ENCODE measurements around the gene TCP1. TPM values are rescaled to one million over a fixed set of nuclear protein-coding genes. Genes with fewer than 3 reads are reported as not detected.
"Not testable (repeated sequence)": the region's sequence is repeated elsewhere in the genome, so short reads cannot be mapped to it uniquely, and the experiment has no call there.

The TCP1 gene
- total RNA-seq, 4 donors from 2014 or later: 98.5 to 155 (median 129) TPM

DNA sequence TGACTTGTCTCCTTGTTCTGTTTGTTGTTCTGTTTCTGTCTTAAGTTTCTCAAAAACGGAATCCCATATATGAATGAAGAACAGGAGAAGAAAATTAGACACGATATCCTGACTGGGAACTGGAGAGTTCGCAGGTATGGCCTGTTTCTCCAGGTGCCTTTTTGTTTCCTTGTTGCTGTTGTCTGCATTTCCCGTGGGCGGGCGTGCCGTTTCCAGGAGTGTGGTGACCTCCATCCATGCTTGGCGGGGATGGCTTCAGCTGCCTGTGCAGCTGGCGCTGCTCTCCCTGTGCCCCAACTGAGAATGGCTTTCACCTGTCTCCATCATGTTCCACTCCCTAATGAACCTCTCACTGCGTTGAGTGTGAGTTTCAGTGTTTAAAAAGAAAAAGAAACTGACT is 15.1 kb upstream of the TCP1 start:
- TF ChIP-seq POLR2A (IDR thresholded peaks at IDR 0.05): no peak
- TF ChIP-seq, protein P1, sequence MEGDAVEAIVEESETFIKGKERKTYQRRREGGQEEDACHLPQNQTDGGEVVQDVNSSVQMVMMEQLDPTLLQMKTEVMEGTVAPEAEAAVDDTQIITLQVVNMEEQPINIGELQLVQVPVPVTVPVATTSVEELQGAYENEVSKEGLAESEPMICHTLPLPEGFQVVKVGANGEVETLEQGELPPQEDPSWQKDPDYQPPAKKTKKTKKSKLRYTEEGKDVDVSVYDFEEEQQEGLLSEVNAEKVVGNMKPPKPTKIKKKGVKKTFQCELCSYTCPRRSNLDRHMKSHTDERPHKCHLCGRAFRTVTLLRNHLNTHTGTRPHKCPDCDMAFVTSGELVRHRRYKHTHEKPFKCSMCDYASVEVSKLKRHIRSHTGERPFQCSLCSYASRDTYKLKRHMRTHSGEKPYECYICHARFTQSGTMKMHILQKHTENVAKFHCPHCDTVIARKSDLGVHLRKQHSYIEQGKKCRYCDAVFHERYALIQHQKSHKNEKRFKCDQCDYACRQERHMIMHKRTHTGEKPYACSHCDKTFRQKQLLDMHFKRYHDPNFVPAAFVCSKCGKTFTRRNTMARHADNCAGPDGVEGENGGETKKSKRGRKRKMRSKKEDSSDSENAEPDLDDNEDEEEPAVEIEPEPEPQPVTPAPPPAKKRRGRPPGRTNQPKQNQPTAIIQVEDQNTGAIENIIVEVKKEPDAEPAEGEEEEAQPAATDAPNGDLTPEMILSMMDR (IDR thresholded peaks at IDR 0.05): no peak
- DNase-seq (ENCODE audit: low spot score in 2 of 2): no peak
- 81 to 83% methylated on average over 10 of the region's 10 CpGs for WGBS, 2 donors
- no peak overlapping the region for H3K4me3 ChIP-seq (ENCODE audit: low read depth, poor library complexity, severe bottlenecking)
- intact Hi-C loops (cut with DNase I; ENCODE audit: low total_unique reads): no loop called here

DNA sequence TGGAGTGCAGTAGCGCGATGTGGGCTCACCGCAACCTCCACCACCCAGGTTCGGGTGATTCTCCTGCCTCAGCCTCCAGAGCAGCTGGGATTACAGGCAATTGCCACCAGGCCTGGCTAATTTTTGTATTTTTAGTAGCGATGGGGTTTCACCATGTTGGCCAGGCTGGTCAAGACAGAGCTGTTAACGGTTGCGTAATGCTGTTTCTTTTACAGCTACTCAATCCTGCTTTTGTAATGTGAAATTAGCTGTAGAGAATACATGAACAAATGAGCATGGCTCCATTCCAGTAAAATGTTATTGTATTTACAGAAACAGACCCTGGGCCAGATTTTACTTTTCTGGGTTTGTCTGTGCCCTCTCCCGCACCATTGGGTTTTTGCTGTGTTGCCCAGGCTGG is 12.5 kb upstream of the TCP1 start:
- H3K4me3 ChIP-seq (ENCODE audit: low read depth, poor library complexity, severe bottlenecking): no peak overlapping the region
- intact Hi-C loops (cut with DNase I; ENCODE audit: low total_unique reads): no loop called here
- TF ChIP-seq, protein P1 (IDR thresholded peaks at IDR 0.05): no peak
- TF ChIP-seq POLR2A (IDR thresholded peaks at IDR 0.05): no peak
- 79 to 94% methylated on average over 8 of the region's 8 CpGs for WGBS, 2 donors
- DNase-seq (ENCODE audit: low spot score in 2 of 2): no peak

DNA sequence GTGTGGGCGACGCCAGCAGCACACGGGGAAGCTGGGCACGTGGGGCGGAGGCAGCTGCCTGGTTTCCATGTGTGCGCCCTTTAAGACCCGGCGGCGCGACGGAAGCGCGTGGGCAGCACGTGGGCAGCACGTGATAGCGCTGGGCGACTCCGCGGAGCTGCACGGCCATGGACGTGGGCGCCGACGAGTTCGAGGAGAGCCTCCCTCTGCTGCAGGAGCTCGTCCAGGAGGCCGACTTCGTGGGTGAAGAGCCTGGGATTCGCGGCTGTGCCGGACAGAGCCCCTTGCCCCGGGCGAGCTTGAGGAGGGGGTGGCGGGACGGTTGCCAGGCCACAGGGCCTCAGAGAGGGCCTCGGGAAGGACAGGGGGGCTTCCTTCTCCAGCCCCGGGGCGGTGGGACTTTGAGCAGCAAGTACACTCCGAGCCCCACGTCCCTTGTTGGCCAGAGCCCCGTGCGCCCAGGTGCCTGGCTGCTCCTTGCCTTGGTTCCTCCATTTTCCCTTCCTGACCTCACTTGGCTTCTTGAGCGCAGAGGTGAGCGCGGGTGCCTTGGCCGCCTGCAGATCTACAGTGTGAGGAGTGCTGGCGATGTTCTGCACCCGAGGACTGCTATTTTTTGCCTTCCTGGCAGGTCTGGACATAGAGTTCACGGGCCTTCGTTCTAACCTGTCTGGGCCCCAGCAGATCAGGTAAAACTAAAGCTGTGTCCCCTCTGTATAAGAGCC is 10.9 kb upstream of the TCP1 start, which contains the start of gene PNLDC1:
PNLDC1 (plus strand) TSS at position 136 of the 725 bp plus-strand sequence; CDS start at position 168, 32 bp downstream.
- intact Hi-C loops (cut with DNase I; ENCODE audit: low total_unique reads): no loop called here
- WGBS, 2 donors: 88 to 91% methylated on average over 50 of the region's 50 CpGs
- no peak for DNase-seq (ENCODE audit: low spot score in 2 of 2)
- H3K4me3 ChIP-seq (ENCODE audit: low read depth, poor library complexity, severe bottlenecking): no peak within 1 kb of the TSS
- TF ChIP-seq POLR2A (IDR thresholded peaks at IDR 0.05): no peak
- TF ChIP-seq, protein P1 (IDR thresholded peaks at IDR 0.05): no peak

DNA sequence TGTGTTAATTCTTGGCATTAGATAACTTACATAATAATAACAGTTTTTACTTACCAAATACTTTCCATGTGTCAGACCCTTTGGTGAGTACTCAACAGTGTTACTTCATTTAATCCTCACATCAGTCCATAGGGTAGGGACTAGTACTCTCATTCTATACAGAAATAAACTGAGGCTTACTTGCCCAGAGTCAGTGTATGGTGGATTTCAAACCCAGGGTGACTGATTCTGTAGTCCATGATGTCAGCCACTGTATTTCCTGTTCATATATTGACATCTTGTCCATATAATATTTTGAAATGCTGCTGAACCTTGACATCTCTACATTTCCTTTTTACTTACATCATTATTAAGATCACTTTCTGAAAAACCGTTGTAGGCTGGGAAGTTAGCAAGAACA is 8.2 kb upstream of the TCP1 start:
- H3K4me3 ChIP-seq (ENCODE audit: low read depth, poor library complexity, severe bottlenecking): no peak overlapping the region
- DNase-seq (ENCODE audit: low spot score in 2 of 2): no peak
- intact Hi-C loops (cut with DNase I; ENCODE audit: low total_unique reads): no loop called here
- TF ChIP-seq, protein P1 (IDR thresholded peaks at IDR 0.05): no peak
- TF ChIP-seq POLR2A (IDR thresholded peaks at IDR 0.05): no peak
- WGBS, 2 donors: 0 to 75% methylated on average over 1 of the region's 1 CpG

DNA sequence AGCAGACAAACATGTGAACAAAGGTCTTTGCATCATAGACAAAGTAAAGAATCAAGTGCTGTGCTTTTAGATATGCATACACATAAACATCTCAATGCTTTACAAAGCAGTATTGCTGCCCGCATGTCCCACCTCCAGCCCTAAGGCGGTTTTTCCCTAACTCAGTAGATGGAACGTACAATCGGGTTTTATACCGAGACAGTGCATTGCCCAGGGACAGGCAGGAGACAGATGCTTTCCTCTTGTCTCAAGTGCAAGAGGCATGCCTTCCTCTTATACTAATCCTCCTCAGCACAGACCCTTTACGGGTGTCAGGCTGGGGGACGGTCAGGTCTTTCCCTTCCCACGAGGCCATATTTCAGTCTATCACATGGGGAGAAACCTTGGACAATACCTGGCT is 5.6 kb upstream of the TCP1 start:
- intact Hi-C loops (cut with DNase I; ENCODE audit: low total_unique reads); H3K4me3 ChIP-seq (ENCODE audit: low read depth, poor library complexity, severe bottlenecking); DNase-seq (ENCODE audit: low spot score in 2 of 2): not testable (repeated sequence)
- WGBS, 2 donors: 58 to 74% methylated on average over 8 of the region's 8 CpGs

DNA sequence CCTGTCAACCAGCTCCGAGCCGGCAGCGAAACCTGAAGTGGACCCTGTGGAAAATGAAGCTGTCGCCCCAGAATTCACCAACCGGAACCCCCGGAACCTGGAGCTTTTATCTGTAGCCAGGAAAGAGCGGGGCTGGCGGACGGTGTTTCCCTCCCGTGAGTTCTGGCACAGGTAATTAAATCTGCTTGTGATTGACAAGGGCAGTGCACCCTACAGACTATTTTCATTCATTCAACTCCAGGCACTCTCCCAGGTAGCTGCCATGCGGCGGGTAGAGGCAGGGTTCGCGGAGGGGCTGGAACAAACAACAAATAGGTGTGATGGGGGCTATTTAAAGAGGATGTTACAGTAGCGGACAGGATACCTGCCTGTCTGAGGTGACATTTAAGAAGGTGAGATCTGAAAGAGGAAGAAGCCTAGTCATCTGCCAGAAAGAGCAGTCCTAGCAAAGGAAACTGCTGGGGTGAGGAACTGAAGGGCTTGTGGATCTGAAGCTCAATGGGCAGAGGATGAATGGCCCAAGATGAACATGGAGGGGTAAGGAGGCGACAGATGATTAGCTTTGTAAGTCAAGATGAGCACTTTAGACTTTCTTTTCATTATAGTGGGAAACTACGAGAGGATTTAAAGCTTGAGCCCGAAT is 1.7 kb upstream of the TCP1 start:
- intact Hi-C loops (cut with DNase I; ENCODE audit: low total_unique reads): no loop called here
- no peak for DNase-seq (ENCODE audit: low spot score in 2 of 2)
- H3K4me3 ChIP-seq (ENCODE audit: low read depth, poor library complexity, severe bottlenecking): peak overlapping the region; percentile 36
- 14 to 15% methylated on average over 18 of the region's 18 CpGs for WGBS, 2 donors
- TF ChIP-seq, protein P1 (IDR thresholded peaks at IDR 0.05): no peak
- TF ChIP-seq POLR2A (IDR thresholded peaks at IDR 0.05): no peak

All from lower leg skin (tissue), 4 donors.